GM23338 (cell line): ENCODE measurements around the gene VAPB. TPM values are rescaled to one million over a fixed set of nuclear protein-coding genes. Genes with fewer than 3 reads are reported as not detected.

Experiments
- ATAC-seq: fragments of 200-7000 bp; cut with Tn5 transposase; 3 replicates; pipeline ENCODE4 v1.9.1; 2020
- DNase-seq: peaks from one replicate; pipeline ENCODE4 v3.0.0-alpha.2; 2015; ENCODE audit warnings: low spot score
- H2AFZ ChIP-seq: fragments of 200-600 bp; sonication (generic); 2 replicates; pipeline ENCODE4 v1.8.0; 2016; ENCODE audit warnings: antibody characterized with exemption, mild to moderate bottlenecking, moderate library complexity
- H3F3A ChIP-seq: fragments of 200-600 bp; sonication (generic); replicated peaks from 2 replicates; pipeline ENCODE4 v1.8.0; 2017; ENCODE audit warnings: antibody characterized with exemption, mixed run types, low read depth
- H3K27ac ChIP-seq: fragments of 200-600 bp; sonication (generic); 2 replicates; pipeline ENCODE4 v1.6.1; 2016; ENCODE audit warnings: low read depth
- H3K27me3 ChIP-seq: fragments of 200-600 bp; sonication (generic); 2 replicates; pipeline ENCODE4 v1.8.0; 2016; ENCODE audit warnings: mild to moderate bottlenecking, mixed run types, moderate library complexity; ENCODE audit not compliant: insufficient read depth
- H3K36me3 ChIP-seq: fragments of 200-600 bp; sonication (generic); 2 replicates; pipeline ENCODE4 v1.8.0; 2016; ENCODE audit warnings: mild to moderate bottlenecking; ENCODE audit not compliant: insufficient read depth
- H3K4me1 ChIP-seq: fragments of 200-600 bp; sonication (generic); 2 replicates; pipeline ENCODE4 v1.8.0; 2016; ENCODE audit warnings: mild to moderate bottlenecking, moderate library complexity; ENCODE audit not compliant: insufficient read depth
- H3K4me2 ChIP-seq: fragments of 200-600 bp; sonication (generic); 2 replicates; pipeline ENCODE4 v1.7.1; 2017; ENCODE audit warnings: mixed run types
- H3K4me3 ChIP-seq: fragments of 200-600 bp; sonication (generic); 2 replicates; pipeline ENCODE4 v1.6.1; 2016; ENCODE audit warnings: mixed run types
- H3K79me2 ChIP-seq: fragments of 200-600 bp; sonication (generic); replicated peaks from 2 replicates; pipeline ENCODE4 v1.8.0; 2017; ENCODE audit warnings: mild to moderate bottlenecking; ENCODE audit not compliant: insufficient read depth
- H3K9me2 ChIP-seq: fragments of 200-600 bp; sonication (generic); 2 replicates; pipeline ENCODE4 v1.8.0; 2017; ENCODE audit not compliant: insufficient read depth
- H4K20me1 ChIP-seq: fragments of 200-600 bp; sonication (generic); replicated peaks from 2 replicates; pipeline ENCODE4 v1.8.0; 2017; ENCODE audit warnings: mild to moderate bottlenecking; ENCODE audit not compliant: insufficient read depth
- H3K27ac Mint-ChIP-seq: 2 replicates; pipeline ENCODE4 v1.8.0; 2020; ENCODE audit warnings: inconsistent platforms, mild to moderate bottlenecking, moderate library complexity, mixed read lengths
- H3K27me3 Mint-ChIP-seq: 3 replicates; pipeline ENCODE4 v1.8.0; 2022; ENCODE audit warnings: low read depth, mild to moderate bottlenecking, moderate library complexity, mixed read lengths, inconsistent platforms; ENCODE audit not compliant: insufficient read depth, poor library complexity
- H3K36me3 Mint-ChIP-seq: 3 replicates; pipeline ENCODE4 v1.8.0; 2021; ENCODE audit warnings: low read depth, mild to moderate bottlenecking, inconsistent platforms, moderate library complexity, mixed read lengths
- H3K4me1 Mint-ChIP-seq: 3 replicates; pipeline ENCODE4 v1.8.0; 2020; ENCODE audit warnings: mild to moderate bottlenecking, inconsistent platforms, mixed read lengths
- H3K4me3 Mint-ChIP-seq: 3 replicates; pipeline ENCODE4 v1.8.0; 2021; ENCODE audit warnings: moderate library complexity, mild to moderate bottlenecking, inconsistent platforms, mixed read lengths
- H3K9me3 Mint-ChIP-seq: 3 replicates; pipeline ENCODE4 v1.8.0; 2020; ENCODE audit warnings: moderate library complexity, mild to moderate bottlenecking, inconsistent platforms, mixed read lengths
- CREB1 ChIP-seq: fragments of 250-450 bp; sonication (Bioruptor Pico); IDR thresholded peaks from 2 replicates; pipeline ENCODE4 v1.5.0; 2020; ENCODE audit warnings: low read depth, mild to moderate bottlenecking, moderate library complexity
- EZH2 ChIP-seq: fragments of 200-600 bp; sonication (generic); IDR thresholded peaks from one replicate; pipeline ENCODE4 v1.8.0; 2017; ENCODE audit warnings: antibody characterized with exemption, mild to moderate bottlenecking, low read depth; ENCODE audit not compliant: unreplicated experiment
- JUNB ChIP-seq: IDR thresholded peaks from one replicate; pipeline ENCODE4 v1.6.1; 2016; ENCODE audit warnings: antibody characterized with exemption; ENCODE audit not compliant: unreplicated experiment
- NANOG ChIP-seq: IDR thresholded peaks from 2 replicates; pipeline ENCODE4 v1.6.1; 2016; ENCODE audit warnings: antibody characterized with exemption, borderline replicate concordance
- POLR2AphosphoS5 ChIP-seq: IDR thresholded peaks from 2 replicates; pipeline ENCODE4 v1.6.1; 2016; ENCODE audit warnings: antibody characterized with exemption, low read depth
- ZNF331 ChIP-seq: fragments of 250-450 bp; sonication (Bioruptor Pico); IDR thresholded peaks from 2 replicates; pipeline ENCODE4 v1.5.0; 2020; ENCODE audit warnings: low read depth, mild to moderate bottlenecking, moderate library complexity
- ZNF462 ChIP-seq: fragments of 250-450 bp; sonication (Bioruptor Pico); IDR thresholded peaks from 2 replicates; pipeline ENCODE4 v1.5.0; 2020; ENCODE audit warnings: mild to moderate bottlenecking, moderate library complexity
- polyA plus RNA-seq: library from polyadenylated mRNA; unstranded; fragments of >200 nt; fragmentation: Nextera tagmentation; extraction: Ambion mirVana; gene quantifications from 2 replicates; pipeline ENCODE4 v1.2.1, GENCODE V29; 2016
- total RNA-seq: library from RNA; depleted of rRNA; stranded (reverse); fragments of >200 nt; shearing (Covaris generic); gene quantifications from 2 replicates; pipeline ENCODE4 v1.2.3, GENCODE V29; 2014

VAPB gene
- total and polyA plus RNA-seq, 2 experiments from 2014 or later = 18.8 to 22.9 TPM

GRCh38 chr20:58452667-58453255, 63.7 kb downstream of the VAPB start:
- Histone ChIP-seq H3K36me3 (no peaks in the 10 kb centered on the region), H3K4me2 (0 out of 2 replicates have a peak overlapping the region, but pooled peaks have one; percentile 1), H3K79me2 (no peaks in the 10 kb centered on the region), H2AFZ (no peak overlapping the region), H4K20me1 (no peaks in the 10 kb centered on the region; the same call in 1 of the 2 replicates), H3K4me3 (no peak overlapping the region), H3F3A (0 out of 2 replicates have a peak, but pooled peaks cover 4% of the 10 kb centered on the region), H3K9me2 (no peaks in the 10 kb centered on the region), H3K27me3 (no peaks in the 10 kb centered on the region), H3K4me1 (peaks cover 23% of the 10 kb centered on the region), H3K27ac (peak overlapping the region; percentile 14; the same call in 1 of the 2 replicates)
- Mint-ChIP-seq H3K27me3 (peaks cover 8% of the 10 kb centered on the region), H3K4me3 (no peak overlapping the region; the same call in 2 of the 3 replicates), H3K27ac (0 out of 2 replicates have a peak overlapping the region, but pooled peaks have one; percentile 38), H3K9me3 (no peaks in the 10 kb centered on the region; the same call in 2 of the 3 replicates), H3K4me1 (peaks cover 44% of the 10 kb centered on the region), H3K36me3 (no peaks in the 10 kb centered on the region)
- TF ChIP-seq ZNF331 (CRISPR knock-in tag) (no peak), CREB1 (CRISPR knock-in tag) (no peak), ZNF462 (CRISPR knock-in tag) (no peak), JUNB (no peak), EZH2 (no peak), POLR2AphosphoS5 (no peak), NANOG (no peak)
- DNase-seq (peak; percentile 41), ATAC-seq (peak; percentile 58)
